ACC112 (cell line): ENCODE data around the gene DHRS7B.
"Not testable (repeated sequence)": the region's sequence is repeated elsewhere in the genome, so short reads cannot be mapped to it uniquely, and the experiment has no call there.

Experiments used
- H2AFZ ChIP-seq: fragments of 200-600 bp; sonication (generic); one replicate; pipeline ENCODE4 v1.6.0; 2017; ENCODE audit warnings: antibody characterized with exemption, low read length; ENCODE audit not compliant: unreplicated experiment
- H3K27ac ChIP-seq: fragments of 200-600 bp; sonication (generic); 2 replicates; pipeline ENCODE4 v1.5.1; 2014; ENCODE audit warnings: low read depth, mild to moderate bottlenecking, antibody characterized with exemption, low read length, moderate library complexity
- H3K27me3 ChIP-seq: fragments of 200-600 bp; sonication (generic); 2 replicates; pipeline ENCODE4 v1.6.1; 2014; ENCODE audit warnings: mild to moderate bottlenecking, antibody characterized with exemption, low read length, moderate library complexity, mixed read lengths; ENCODE audit not compliant: insufficient read depth
- H3K36me3 ChIP-seq: fragments of 200-600 bp; sonication (generic); 2 replicates; pipeline ENCODE4 v1.6.1; 2016; ENCODE audit warnings: mild to moderate bottlenecking, antibody characterized with exemption, low read length, moderate library complexity, mixed read lengths; ENCODE audit not compliant: insufficient read depth
- H3K4me1 ChIP-seq: fragments of 200-600 bp; sonication (generic); one replicate; pipeline ENCODE4 v1.6.1; 2016; ENCODE audit warnings: low read length, mixed read lengths; ENCODE audit not compliant: insufficient read depth, unreplicated experiment, control insufficient read depth
- H3K4me3 ChIP-seq: fragments of 200-600 bp; sonication (generic); 2 replicates; pipeline ENCODE4 v1.5.1; 2014; ENCODE audit warnings: mild to moderate bottlenecking, low read depth, low read length
- H3K79me2 ChIP-seq: fragments of 200-600 bp; sonication (generic); one replicate; pipeline ENCODE4 v1.6.0; 2016; ENCODE audit warnings: low read length; ENCODE audit not compliant: control insufficient read depth, unreplicated experiment, insufficient read depth

Gene DHRS7B

GRCh38 chr17:21215935-21216334 lies 89.2 kb downstream of the DHRS7B start:
- H3K27ac ChIP-seq = no peak overlapping the region
- peaks cover 62% of the 10 kb centered on the region for H3K79me2 ChIP-seq
- H3K27me3 ChIP-seq = no peaks in the 10 kb centered on the region
- 0 out of 2 replicates have a peak, but pooled peaks cover 4% of the 10 kb centered on the region for H3K36me3 ChIP-seq
- no peak overlapping the region for H2AFZ ChIP-seq
- no peak overlapping the region for H3K4me3 ChIP-seq
- peaks cover 24% of the 10 kb centered on the region for H3K4me1 ChIP-seq

- H3K79me2 ChIP-seq = peaks cover 48% of the 10 kb centered on the region
Observed at GRCh38 chr17:21217346-21217745, 90.6 kb downstream of the DHRS7B start.

GRCh38 chr17:21218101-21218500 lies 91.3 kb downstream of the DHRS7B start:
- Histone ChIP-seq H3K27ac (no peak overlapping the region), H2AFZ (no peak overlapping the region), H3K4me1 (peaks cover 11% of the 10 kb centered on the region), H3K36me3 (0 out of 2 replicates have a peak, but pooled peaks cover 4% of the 10 kb centered on the region), H3K4me3 (no peak overlapping the region), H3K79me2 (peaks cover 40% of the 10 kb centered on the region), H3K27me3 (no peaks in the 10 kb centered on the region)

More at GRCh38 chr17:21217346-21217745, 90.6 kb downstream of the DHRS7B start:
- no peak overlapping the region for H3K4me3 ChIP-seq
- no peaks in the 10 kb centered on the region for H3K27me3 ChIP-seq
- 0 out of 2 replicates have a peak, but pooled peaks cover 4% of the 10 kb centered on the region for H3K36me3 ChIP-seq
- H3K27ac ChIP-seq = no peak overlapping the region
- peaks cover 15% of the 10 kb centered on the region for H3K4me1 ChIP-seq
- H2AFZ ChIP-seq = no peak overlapping the region

- no peak overlapping the region for H3K4me3 ChIP-seq
Observed at GRCh38 chr17:21218831-21219380, 92.1 kb downstream of the DHRS7B start.

GRCh38 chr17:21223086-21223485 lies 96.3 kb downstream of the DHRS7B start:
- Histone ChIP-seq H3K79me2 (peaks cover 8% of the 10 kb centered on the region), H3K27me3 (no peaks in the 10 kb centered on the region), H3K27ac (no peak overlapping the region), H3K36me3 (0 out of 2 replicates have a peak, but pooled peaks cover 4% of the 10 kb centered on the region), H2AFZ (no peak overlapping the region), H3K4me1 (no peaks in the 10 kb centered on the region), H3K4me3 (no peak overlapping the region)

More at GRCh38 chr17:21218831-21219380, 92.1 kb downstream of the DHRS7B start:
- Histone ChIP-seq H2AFZ (no peak overlapping the region), H3K27ac (no peak overlapping the region), H3K79me2 (peaks cover 33% of the 10 kb centered on the region), H3K27me3 (no peaks in the 10 kb centered on the region), H3K36me3 (0 out of 2 replicates have a peak, but pooled peaks cover 4% of the 10 kb centered on the region), H3K4me1 (peaks cover 11% of the 10 kb centered on the region)

- not testable (repeated sequence) for H3K4me1 ChIP-seq, H3K36me3 ChIP-seq, H3K79me2 ChIP-seq, H3K27me3 ChIP-seq, H2AFZ ChIP-seq, H3K27ac ChIP-seq, H3K4me3 ChIP-seq
Observed at GRCh38 chr17:21227277-21227676, 100.5 kb downstream of the DHRS7B start.

- Histone ChIP-seq H3K4me3 (no peak overlapping the region), H3K27me3 (no peaks in the 10 kb centered on the region), H3K4me1 (no peaks in the 10 kb centered on the region), H2AFZ (no peak overlapping the region), H3K27ac (no peak overlapping the region), H3K79me2 (no peaks in the 10 kb centered on the region), H3K36me3 (no peaks in the 10 kb centered on the region)
Observed at GRCh38 chr17:21228111-21228510, 101.3 kb downstream of the DHRS7B start.

GRCh38 chr17:21228845-21229244 lies 102.1 kb downstream of the DHRS7B start:
- Histone ChIP-seq H3K36me3 (no peaks in the 10 kb centered on the region), H3K27me3 (no peaks in the 10 kb centered on the region), H3K4me3 (no peak overlapping the region), H2AFZ (no peak overlapping the region), H3K79me2 (no peaks in the 10 kb centered on the region), H3K4me1 (peaks cover 3% of the 10 kb centered on the region), H3K27ac (no peak overlapping the region)

GRCh38 chr17:21231533-21231932 lies 104.8 kb downstream of the DHRS7B start:
- Histone ChIP-seq H3K4me3 (no peak overlapping the region), H2AFZ (no peak overlapping the region), H3K27me3 (no peaks in the 10 kb centered on the region), H3K4me1 (peaks cover 3% of the 10 kb centered on the region), H3K79me2 (no peaks in the 10 kb centered on the region), H3K36me3 (no peaks in the 10 kb centered on the region), H3K27ac (no peak overlapping the region)

- Histone ChIP-seq H3K27me3 (no peaks in the 10 kb centered on the region), H3K4me3 (no peak overlapping the region), H2AFZ (no peak overlapping the region), H3K4me1 (peaks cover 3% of the 10 kb centered on the region), H3K27ac (no peak overlapping the region), H3K79me2 (no peaks in the 10 kb centered on the region), H3K36me3 (no peaks in the 10 kb centered on the region)
Observed at GRCh38 chr17:21232033-21232749, 105.4 kb downstream of the DHRS7B start.
